HepG2 (cell line): ENCODE results near the gene PEX5. TPM values are rescaled to one million over a fixed set of nuclear protein-coding genes. Genes with fewer than 3 reads are reported as not detected.
"Not testable (repeated sequence)": the region's sequence is repeated elsewhere in the genome, so short reads cannot be mapped to it uniquely, and the experiment has no call there.

Source experiments
- ATAC-seq: fragments of 200-7000 bp; cut with Tn5 transposase; 3 replicates; pipeline ENCODE4 v1.9.1; 2020; ENCODE audit warnings: mild to moderate bottlenecking, moderate library complexity
- BruUV-seq: library from RNA; stranded (reverse); fragments of 400-500 nt; replicated peaks from 2 replicates; lab custom pipeline; 2021; lab: Mats Ljungman, UMichigan
- CTCF ChIA-PET: fragments of 300-600 bp; formaldehyde crosslinking; extraction: SDS; loops from one replicate; lab custom pipeline; 2021; ENCODE audit warnings: low total read pairs, inconsistent platforms, low intra/inter-chr PET ratio; lab: Yijun Ruan, JAX
- POLR2A ChIA-PET: fragments of 350-600 bp; sonication (Branson Sonifier 250); formaldehyde crosslinking; loops from one replicate; lab custom pipeline; 2020; ENCODE audit warnings: antibody characterized with exemption, inconsistent platforms; lab: Yijun Ruan, JAX
- DNase-seq: peaks from one replicate; pipeline ENCODE4 v3.0.0-alpha.2; 2015; ENCODE audit warnings: low spot score
- FAIRE-seq: peaks from 3 replicates; lab custom pipeline; 2011; peaks lifted over from hg19 to GRCh38; lab: Jason Lieb, UNC
- H2AFZ ChIP-seq: one replicate; pipeline ENCODE4 v1.6.1; 2011; ENCODE audit warnings: low read length, inconsistent platforms
- H3K27ac ChIP-seq: fragments of 300-600 bp; 3 replicates; pipeline ENCODE4 v1.8.0; 2011; ENCODE audit warnings: mixed run types, mild to moderate bottlenecking, mixed read lengths, low read length, inconsistent platforms; ENCODE audit not compliant: insufficient read depth; ENCODE audit errors: extremely low read length
- H3K27me3 ChIP-seq, 2 experiments: fragments of 200-600 bp in 1 of 2; 2 replicates in 1 of 2; 3 replicates in 1 of 2; pipeline versions ENCODE4 v1.6.0 to v1.8.0; 2011; ENCODE audit warnings: low read length in 2 of 2, mild to moderate bottlenecking in 2 of 2, moderate library complexity in 2 of 2, inconsistent platforms in 1 of 2; ENCODE audit not compliant: insufficient read depth in 2 of 2, control insufficient read depth in 1 of 2
- H3K36me3 ChIP-seq, 2 experiments: fragments of 200-600 bp in 1 of 2; replicated peaks in 1 of 2; 2 replicates in 1 of 2; 3 replicates in 1 of 2; pipeline versions ENCODE4 v1.5.1 to v1.8.0; 2011; ENCODE audit warnings: low read length in 2 of 2, inconsistent platforms in 1 of 2; ENCODE audit not compliant: insufficient read depth in 2 of 2, control insufficient read depth in 1 of 2
- H3K4me1 ChIP-seq: 2 replicates; pipeline ENCODE4 v1.5.1; 2012; ENCODE audit warnings: low read length, inconsistent platforms; ENCODE audit not compliant: insufficient read depth
- H3K4me2 ChIP-seq: 2 replicates; pipeline ENCODE4 v1.6.0; 2011; ENCODE audit warnings: low read depth, low read length, inconsistent platforms
- H3K4me3 ChIP-seq, 3 experiments: fragments of 200-600 bp in 1 of 3; sonication (generic), shearing (Covaris generic) in 1 of 3; replicated peaks in 1 of 3; 2 replicates each; pipeline ENCODE4 v1.5.1; 2011 to 2016; ENCODE audit warnings: low read length in 3 of 3, inconsistent platforms in 2 of 3, low read depth in 2 of 3, mild to moderate bottlenecking in 2 of 3, control low read depth in 1 of 3, mixed read lengths in 1 of 3; ENCODE audit not compliant: insufficient read depth in 1 of 3
- H3K79me2 ChIP-seq: one replicate; pipeline ENCODE4 v1.6.1; 2011; ENCODE audit warnings: low read length, inconsistent platforms; ENCODE audit not compliant: insufficient read depth
- H3K9ac ChIP-seq: 2 replicates; pipeline ENCODE4 v1.6.0; 2011; ENCODE audit warnings: mild to moderate bottlenecking, low read depth, low read length, inconsistent platforms; ENCODE audit not compliant: insufficient read depth
- H3K9me3 ChIP-seq: 2 replicates; pipeline ENCODE4 v1.5.1; 2012; ENCODE audit warnings: mild to moderate bottlenecking, low read length
- H4K20me1 ChIP-seq: 2 replicates; pipeline ENCODE4 v1.6.0; 2011; ENCODE audit warnings: inconsistent platforms, mild to moderate bottlenecking, low read length, moderate library complexity; ENCODE audit not compliant: insufficient read depth
- DR1 ChIP-seq: sonication (generic); formaldehyde crosslinking; IDR thresholded peaks from 2 replicates; pipeline ENCODE4 v1.8.0; 2021; ENCODE audit warnings: mild to moderate bottlenecking, missing genetic modification reagents, inconsistent platforms
- FOXA1 ChIP-seq, 2 experiments: fragments of 450-650 bp in 1 of 2; sonication (generic) in 1 of 2; formaldehyde crosslinking in 1 of 2; IDR thresholded peaks; 2 replicates each; pipeline versions ENCODE4 v1.4.0 to v1.6.1; 2016 to 2020; ENCODE audit warnings: missing genetic modification reagents in 1 of 2
- GATAD1 ChIP-seq: IDR thresholded peaks from 2 replicates; pipeline ENCODE4 v1.6.1; 2016; ENCODE audit warnings: missing genetic modification reagents, missing compliant biosample characterization
- HNF4A ChIP-seq: sonication (generic); formaldehyde crosslinking; IDR thresholded peaks from 2 replicates; pipeline ENCODE4 v1.4.0; 2020; ENCODE audit warnings: missing genetic modification reagents
- ISL2 ChIP-seq: sonication (generic); formaldehyde crosslinking; IDR thresholded peaks from 2 replicates; pipeline ENCODE4 v1.5.0; 2020; ENCODE audit warnings: missing genetic modification reagents
- KLF16 ChIP-seq, 2 experiments: sonication (generic) in 1 of 2; formaldehyde crosslinking in 1 of 2; IDR thresholded peaks; 2 replicates each; pipeline versions ENCODE4 v1.6.1 to v1.8.0; 2016 to 2023; ENCODE audit warnings: missing genetic modification reagents in 2 of 2, missing compliant biosample characterization in 1 of 2
- SUZ12 ChIP-seq: fragments of 150-350 bp; IDR thresholded peaks from 2 replicates; pipeline ENCODE4 v1.6.1; 2014; ENCODE audit warnings: low read depth, low read length
- THAP11 ChIP-seq: IDR thresholded peaks from 2 replicates; pipeline ENCODE4 v1.6.1; 2016; ENCODE audit warnings: missing biosample characterization, missing genetic modification reagents
- ZNF143 ChIP-seq: sonication (generic); formaldehyde crosslinking; IDR thresholded peaks from 2 replicates; pipeline ENCODE4 v1.4.0; 2020; ENCODE audit warnings: missing genetic modification reagents
- ZNF484 ChIP-seq: sonication (generic); formaldehyde crosslinking; IDR thresholded peaks from 2 replicates; pipeline ENCODE4 v1.5.1; 2020; ENCODE audit warnings: mild to moderate bottlenecking, low read depth, missing genetic modification reagents, borderline replicate concordance
- WGBS: methylation state at CpG from one replicate; pipeline ENCODE4 v1.1.6; 2017; ENCODE audit warnings: low lambda C conversion rate; 5-methylcytosine and 5-hydroxymethylcytosine counted together
- in situ Hi-C: cut with HindIII; loops from 2 replicates; pipeline ENCODE4 v1.10.0; 2017; ENCODE audit warnings: low pct_unique_long_range_greater_than_20kb; ENCODE audit not compliant: extremely low pct_ligation_motif_present
- intact Hi-C: fragments of 100-400 bp; cut with micrococcal nuclease; formaldehyde crosslinking; loops from one replicate; pipeline ENCODE4 v1.10.0; 2022; ENCODE audit not compliant: unreplicated experiment
- polyA plus RNA-seq, 8 experiments: library from polyadenylated mRNA; depleted of rRNA in 3 of 8; stranded (reverse) in 7 of 8; unstranded in 1 of 8; fragments of >200 nt; fragmentation: Illumina TruSeq in 4 of 8; extraction: Trizol in 4 of 8; gene quantifications; 2 replicates each; pipeline versions ENCODE4 v1.2.1 to v1.2.3, GENCODE V29; 2011 to 2016; ENCODE audit warnings: low read depth in 4 of 8, missing spikeins in 1 of 8, mixed read lengths in 1 of 8; ENCODE audit not compliant: insufficient read depth in 1 of 8
- total RNA-seq, 5 experiments: library from RNA; depleted of rRNA; stranded (reverse); fragments of >200 nt; fragmentation: Illumina TruSeq; extraction: Trizol; gene quantifications; 2 replicates each; pipeline ENCODE4 v1.2.3, GENCODE V29; 2016; ENCODE audit warnings: low read depth in 1 of 5
- TF ChIP-seq, protein P1 (sequence below): IDR thresholded peaks from 2 replicates; pipeline ENCODE4 v1.4.0; 2020; ENCODE audit warnings: mild to moderate bottlenecking, missing genetic modification reagents
- TF ChIP-seq, protein P2 (sequence below): sonication (generic); formaldehyde crosslinking; IDR thresholded peaks from 2 replicates; pipeline ENCODE4 v1.5.0; 2020; ENCODE audit warnings: mild to moderate bottlenecking, missing genetic modification reagents, moderate library complexity
- TF ChIP-seq, protein P3 (sequence below): sonication (generic); formaldehyde crosslinking; IDR thresholded peaks from 2 replicates; pipeline ENCODE4 v1.4.0; 2020; ENCODE audit warnings: missing genetic modification reagents

Gene PEX5
- total and polyA plus RNA-seq, 2 of the 13 experiments (the other 11 are each of a cell fraction or from before 2014, with no cell fraction given) = 16.4 to 29.0 TPM

DNA sequence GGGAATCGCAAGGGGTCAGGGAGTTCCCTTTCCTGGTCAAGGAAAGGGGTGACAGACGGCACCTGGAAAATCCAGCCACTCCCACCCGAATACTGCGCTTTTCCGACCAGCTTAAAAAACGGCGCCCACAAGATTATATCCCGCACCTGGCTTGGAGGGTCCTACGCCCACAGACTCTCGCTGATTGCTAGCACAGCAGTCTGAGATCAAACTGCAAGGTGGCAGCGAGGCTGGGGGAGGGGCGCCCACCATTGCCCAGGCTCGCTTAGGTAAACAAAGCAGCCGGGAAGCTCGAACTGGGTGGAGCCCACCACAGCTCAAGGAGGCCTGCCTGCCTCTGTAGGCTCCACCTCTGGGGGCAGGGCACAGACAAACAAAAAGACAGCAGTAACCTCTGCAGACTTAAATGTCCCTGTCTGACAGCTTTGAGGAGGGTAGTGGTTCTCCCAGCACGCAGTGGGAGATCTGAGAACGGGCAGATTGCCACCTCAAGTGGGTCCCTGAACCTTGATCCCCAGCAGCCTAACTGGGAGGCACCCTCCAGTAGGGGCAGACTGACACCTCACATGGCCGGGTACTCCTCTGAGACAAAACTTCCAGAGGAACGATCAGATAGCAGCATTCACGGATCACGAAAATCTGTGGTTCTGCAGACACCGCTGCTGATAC lies 62.0 kb downstream of the PEX5 start (continued):
- TF ChIP-seq, protein P1, sequence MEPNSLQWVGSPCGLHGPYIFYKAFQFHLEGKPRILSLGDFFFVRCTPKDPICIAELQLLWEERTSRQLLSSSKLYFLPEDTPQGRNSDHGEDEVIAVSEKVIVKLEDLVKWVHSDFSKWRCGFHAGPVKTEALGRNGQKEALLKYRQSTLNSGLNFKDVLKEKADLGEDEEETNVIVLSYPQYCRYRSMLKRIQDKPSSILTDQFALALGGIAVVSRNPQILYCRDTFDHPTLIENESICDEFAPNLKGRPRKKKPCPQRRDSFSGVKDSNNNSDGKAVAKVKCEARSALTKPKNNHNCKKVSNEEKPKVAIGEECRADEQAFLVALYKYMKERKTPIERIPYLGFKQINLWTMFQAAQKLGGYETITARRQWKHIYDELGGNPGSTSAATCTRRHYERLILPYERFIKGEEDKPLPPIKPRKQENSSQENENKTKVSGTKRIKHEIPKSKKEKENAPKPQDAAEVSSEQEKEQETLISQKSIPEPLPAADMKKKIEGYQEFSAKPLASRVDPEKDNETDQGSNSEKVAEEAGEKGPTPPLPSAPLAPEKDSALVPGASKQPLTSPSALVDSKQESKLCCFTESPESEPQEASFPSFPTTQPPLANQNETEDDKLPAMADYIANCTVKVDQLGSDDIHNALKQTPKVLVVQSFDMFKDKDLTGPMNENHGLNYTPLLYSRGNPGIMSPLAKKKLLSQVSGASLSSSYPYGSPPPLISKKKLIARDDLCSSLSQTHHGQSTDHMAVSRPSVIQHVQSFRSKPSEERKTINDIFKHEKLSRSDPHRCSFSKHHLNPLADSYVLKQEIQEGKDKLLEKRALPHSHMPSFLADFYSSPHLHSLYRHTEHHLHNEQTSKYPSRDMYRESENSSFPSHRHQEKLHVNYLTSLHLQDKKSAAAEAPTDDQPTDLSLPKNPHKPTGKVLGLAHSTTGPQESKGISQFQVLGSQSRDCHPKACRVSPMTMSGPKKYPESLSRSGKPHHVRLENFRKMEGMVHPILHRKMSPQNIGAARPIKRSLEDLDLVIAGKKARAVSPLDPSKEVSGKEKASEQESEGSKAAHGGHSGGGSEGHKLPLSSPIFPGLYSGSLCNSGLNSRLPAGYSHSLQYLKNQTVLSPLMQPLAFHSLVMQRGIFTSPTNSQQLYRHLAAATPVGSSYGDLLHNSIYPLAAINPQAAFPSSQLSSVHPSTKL (CRISPR knock-in tag) = 0 out of 2 replicates have a peak, but pooled peaks have one; percentile 9
- peak; percentile 44; the same call in 1 of the 2 replicates for TF ChIP-seq HNF4A (CRISPR knock-in tag)
- TF ChIP-seq FOXA1 (IDR thresholded peaks at IDR 0.05) = not testable (repeated sequence)
- peak; percentile 42; the same call in 1 of the 2 replicates for TF ChIP-seq FOXA1 (CRISPR knock-in tag; IDR thresholded peaks at IDR 0.05)
- TF ChIP-seq, protein P2, sequence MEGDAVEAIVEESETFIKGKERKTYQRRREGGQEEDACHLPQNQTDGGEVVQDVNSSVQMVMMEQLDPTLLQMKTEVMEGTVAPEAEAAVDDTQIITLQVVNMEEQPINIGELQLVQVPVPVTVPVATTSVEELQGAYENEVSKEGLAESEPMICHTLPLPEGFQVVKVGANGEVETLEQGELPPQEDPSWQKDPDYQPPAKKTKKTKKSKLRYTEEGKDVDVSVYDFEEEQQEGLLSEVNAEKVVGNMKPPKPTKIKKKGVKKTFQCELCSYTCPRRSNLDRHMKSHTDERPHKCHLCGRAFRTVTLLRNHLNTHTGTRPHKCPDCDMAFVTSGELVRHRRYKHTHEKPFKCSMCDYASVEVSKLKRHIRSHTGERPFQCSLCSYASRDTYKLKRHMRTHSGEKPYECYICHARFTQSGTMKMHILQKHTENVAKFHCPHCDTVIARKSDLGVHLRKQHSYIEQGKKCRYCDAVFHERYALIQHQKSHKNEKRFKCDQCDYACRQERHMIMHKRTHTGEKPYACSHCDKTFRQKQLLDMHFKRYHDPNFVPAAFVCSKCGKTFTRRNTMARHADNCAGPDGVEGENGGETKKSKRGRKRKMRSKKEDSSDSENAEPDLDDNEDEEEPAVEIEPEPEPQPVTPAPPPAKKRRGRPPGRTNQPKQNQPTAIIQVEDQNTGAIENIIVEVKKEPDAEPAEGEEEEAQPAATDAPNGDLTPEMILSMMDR (CRISPR knock-in tag) = peak; percentile 46

DNA sequence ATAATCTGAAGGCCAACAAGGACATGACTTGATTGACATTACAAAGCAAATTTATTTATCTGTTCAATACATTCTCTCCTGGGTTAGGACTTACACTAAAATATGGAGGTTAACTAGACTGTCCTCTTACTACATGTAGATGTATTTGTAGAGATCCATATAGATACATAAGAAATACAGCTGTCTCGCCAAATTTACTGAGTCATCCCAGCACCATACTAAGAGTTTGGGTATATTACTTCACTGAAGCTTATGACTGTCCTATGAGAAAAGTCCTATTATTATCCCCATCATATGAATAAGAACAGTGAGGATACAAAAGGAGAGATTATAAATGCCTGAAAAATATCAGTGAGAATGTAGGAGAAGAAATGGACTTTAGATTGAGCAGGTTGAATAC lies 69.6 kb downstream of the PEX5 start:
- Histone ChIP-seq H3K4me1 (no peaks in the 10 kb centered on the region), H3K9ac (no peak overlapping the region), H3K36me3 (no peaks in the 10 kb centered on the region), H3K79me2 (no peaks in the 10 kb centered on the region), H2AFZ (no peak overlapping the region), H4K20me1 (no peaks in the 10 kb centered on the region), H3K27me3 (no peaks in the 10 kb centered on the region), H3K9me3 (no peaks in the 10 kb centered on the region), H3K27ac (no peak overlapping the region), H3K4me2 (no peak overlapping the region), H3K4me3 (no peak overlapping the region)
- WGBS = 0% methylated on average over 1 of the region's 1 CpG
- CTCF ChIA-PET = no interaction called here
- ATAC-seq = no peak
- no TSS peak for BruUV-seq
- in situ Hi-C loops (no loop called here), intact Hi-C loops (no loop called here)
- DNase-seq = no peak
- POLR2A ChIA-PET = no interaction called here
- FAIRE-seq = no peak
- TF ChIP-seq, protein P3, sequence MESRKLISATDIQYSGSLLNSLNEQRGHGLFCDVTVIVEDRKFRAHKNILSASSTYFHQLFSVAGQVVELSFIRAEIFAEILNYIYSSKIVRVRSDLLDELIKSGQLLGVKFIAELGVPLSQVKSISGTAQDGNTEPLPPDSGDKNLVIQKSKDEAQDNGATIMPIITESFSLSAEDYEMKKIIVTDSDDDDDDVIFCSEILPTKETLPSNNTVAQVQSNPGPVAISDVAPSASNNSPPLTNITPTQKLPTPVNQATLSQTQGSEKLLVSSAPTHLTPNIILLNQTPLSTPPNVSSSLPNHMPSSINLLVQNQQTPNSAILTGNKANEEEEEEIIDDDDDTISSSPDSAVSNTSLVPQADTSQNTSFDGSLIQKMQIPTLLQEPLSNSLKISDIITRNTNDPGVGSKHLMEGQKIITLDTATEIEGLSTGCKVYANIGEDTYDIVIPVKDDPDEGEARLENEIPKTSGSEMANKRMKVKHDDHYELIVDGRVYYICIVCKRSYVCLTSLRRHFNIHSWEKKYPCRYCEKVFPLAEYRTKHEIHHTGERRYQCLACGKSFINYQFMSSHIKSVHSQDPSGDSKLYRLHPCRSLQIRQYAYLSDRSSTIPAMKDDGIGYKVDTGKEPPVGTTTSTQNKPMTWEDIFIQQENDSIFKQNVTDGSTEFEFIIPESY (CRISPR knock-in tag) = no peak
- no peak for TF ChIP-seq SUZ12
- TF ChIP-seq DR1 (CRISPR knock-in tag) = no peak
- no peak for TF ChIP-seq THAP11 (CRISPR knock-in tag)
- no peak for TF ChIP-seq GATAD1 (CRISPR knock-in tag)
- TF ChIP-seq ISL2 = no peak
- TF ChIP-seq ZNF484 (CRISPR knock-in tag) = no peak
- TF ChIP-seq ZNF143 (CRISPR knock-in tag) = no peak
- no peak for TF ChIP-seq KLF16 (CRISPR knock-in tag; IDR thresholded peaks at IDR 0.05)
